Measurements from ENCODE around the gene CDIPT.
"Not testable (repeated sequence)": the region's sequence is repeated elsewhere in the genome, so short reads cannot be mapped to it uniquely, and the experiment has no call there.

GRCh38 chr16:29889372-29889771 is 26.3 kb upstream of the CDIPT start:
- not testable (repeated sequence) for TF ChIP-seq EZH2, CTCF, EZH2phosphoT487 (IDR thresholded peaks at IDR 0.05)
